Glutamatergic neuron (in vitro differentiated cells): ENCODE measurements around the gene MTSS2. TPM values are rescaled to one million over a fixed set of nuclear protein-coding genes. Genes with fewer than 3 reads are reported as not detected.
A peak's percentile ranks its signal among the peaks of the same experiment; 100 is the strongest.

ENCODE experiments used
- DNase-seq: peaks from one replicate; pipeline ENCODE4 v3.0.0; 2022
- H3K27ac Mint-ChIP-seq: one replicate; pipeline ENCODE4 v1.8.0; 2020; ENCODE audit warnings: mild to moderate bottlenecking, mixed read lengths, inconsistent platforms; ENCODE audit not compliant: unreplicated experiment
- H3K27me3 Mint-ChIP-seq: one replicate; pipeline ENCODE4 v1.8.0; 2020; ENCODE audit warnings: mild to moderate bottlenecking, moderate library complexity, mixed read lengths, inconsistent platforms; ENCODE audit not compliant: unreplicated experiment
- H3K36me3 Mint-ChIP-seq: one replicate; pipeline ENCODE4 v1.8.0; 2020; ENCODE audit warnings: mild to moderate bottlenecking, mixed read lengths, inconsistent platforms; ENCODE audit not compliant: unreplicated experiment
- H3K4me1 Mint-ChIP-seq: one replicate; pipeline ENCODE4 v1.8.0; 2020; ENCODE audit warnings: mild to moderate bottlenecking, low read depth, mixed read lengths, inconsistent platforms; ENCODE audit not compliant: unreplicated experiment
- H3K4me3 Mint-ChIP-seq: one replicate; pipeline ENCODE4 v1.8.0; 2020; ENCODE audit warnings: mild to moderate bottlenecking, mixed read lengths, inconsistent platforms; ENCODE audit not compliant: unreplicated experiment
- H3K9me3 Mint-ChIP-seq: one replicate; pipeline ENCODE4 v1.8.0; 2020; ENCODE audit warnings: mild to moderate bottlenecking, moderate library complexity, mixed read lengths, inconsistent platforms; ENCODE audit not compliant: unreplicated experiment
- total RNA-seq: library from RNA; stranded (reverse); fragmentation: NEBNext Ultra II Directional; extraction: Animal tissue kit (Norgen Biotek cat#: 25700); gene quantifications from one replicate; pipeline ENCODE4 v1.2.1, GENCODE V29; 2021; ENCODE audit not compliant: unreplicated experiment
- TF ChIP-seq, protein P1 (sequence below): fragments of 200-600 bp; sonication (generic); IDR thresholded peaks from one replicate; pipeline ENCODE4 v1.5.0; 2021; ENCODE audit not compliant: partially characterized antibody, unreplicated experiment

The MTSS2 gene
- total RNA-seq, 1 donor from 2014 or later: 36.2 TPM

DNA sequence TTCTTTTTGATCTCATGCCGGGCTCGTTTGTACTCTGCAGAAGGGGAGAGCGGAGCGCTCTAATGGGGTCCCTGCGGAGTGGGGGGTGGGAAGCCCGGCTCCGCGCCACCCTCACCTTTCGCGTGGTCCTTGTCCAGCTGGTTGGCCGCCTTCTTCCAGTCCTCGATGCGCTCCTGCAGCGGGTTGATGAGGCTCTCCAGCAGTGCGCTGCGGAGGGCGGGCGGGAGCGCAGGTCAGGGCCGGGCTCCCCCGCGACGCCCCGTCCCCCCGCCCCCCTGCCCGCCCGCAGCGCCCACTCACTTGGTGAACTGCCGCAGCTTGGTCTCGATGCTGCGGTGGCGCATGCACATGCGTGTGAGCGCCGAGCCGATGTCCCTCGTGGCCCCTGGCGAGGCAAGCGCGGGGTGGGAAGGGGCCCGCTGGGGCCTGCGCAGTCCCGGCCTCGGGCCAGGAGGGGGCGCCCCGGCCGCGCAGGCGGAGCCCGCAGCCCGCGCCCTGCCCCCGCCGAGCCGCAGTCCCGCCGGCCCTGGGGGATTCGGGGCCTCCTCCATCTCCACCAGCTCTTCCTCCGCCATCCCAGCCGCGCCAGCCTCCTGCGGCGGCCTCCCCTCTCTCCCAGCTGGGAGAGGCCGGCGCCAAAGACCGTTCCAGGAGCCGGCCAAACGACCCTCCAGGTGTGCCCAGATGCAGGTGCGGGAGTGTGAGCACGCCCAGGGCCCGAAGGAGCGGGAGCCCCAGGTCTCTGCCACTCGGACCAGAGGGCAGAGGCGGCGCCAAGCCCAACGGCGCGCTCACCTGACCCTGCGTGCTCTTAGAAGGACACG is 6.0 kb downstream of the MTSS2 start:
- H3K4me1 Mint-ChIP-seq: no peaks in the 10 kb centered on the region
- peak; percentile 82 for DNase-seq
- no peak overlapping the region for H3K4me3 Mint-ChIP-seq
- peaks cover 4% of the 10 kb centered on the region for H3K27me3 Mint-ChIP-seq
- H3K27ac Mint-ChIP-seq: no peak overlapping the region
- no peaks in the 10 kb centered on the region for H3K36me3 Mint-ChIP-seq
- TF ChIP-seq, protein P1, sequence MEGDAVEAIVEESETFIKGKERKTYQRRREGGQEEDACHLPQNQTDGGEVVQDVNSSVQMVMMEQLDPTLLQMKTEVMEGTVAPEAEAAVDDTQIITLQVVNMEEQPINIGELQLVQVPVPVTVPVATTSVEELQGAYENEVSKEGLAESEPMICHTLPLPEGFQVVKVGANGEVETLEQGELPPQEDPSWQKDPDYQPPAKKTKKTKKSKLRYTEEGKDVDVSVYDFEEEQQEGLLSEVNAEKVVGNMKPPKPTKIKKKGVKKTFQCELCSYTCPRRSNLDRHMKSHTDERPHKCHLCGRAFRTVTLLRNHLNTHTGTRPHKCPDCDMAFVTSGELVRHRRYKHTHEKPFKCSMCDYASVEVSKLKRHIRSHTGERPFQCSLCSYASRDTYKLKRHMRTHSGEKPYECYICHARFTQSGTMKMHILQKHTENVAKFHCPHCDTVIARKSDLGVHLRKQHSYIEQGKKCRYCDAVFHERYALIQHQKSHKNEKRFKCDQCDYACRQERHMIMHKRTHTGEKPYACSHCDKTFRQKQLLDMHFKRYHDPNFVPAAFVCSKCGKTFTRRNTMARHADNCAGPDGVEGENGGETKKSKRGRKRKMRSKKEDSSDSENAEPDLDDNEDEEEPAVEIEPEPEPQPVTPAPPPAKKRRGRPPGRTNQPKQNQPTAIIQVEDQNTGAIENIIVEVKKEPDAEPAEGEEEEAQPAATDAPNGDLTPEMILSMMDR: peak; percentile 70
- H3K9me3 Mint-ChIP-seq: peaks cover 3% of the 10 kb centered on the region

DNA sequence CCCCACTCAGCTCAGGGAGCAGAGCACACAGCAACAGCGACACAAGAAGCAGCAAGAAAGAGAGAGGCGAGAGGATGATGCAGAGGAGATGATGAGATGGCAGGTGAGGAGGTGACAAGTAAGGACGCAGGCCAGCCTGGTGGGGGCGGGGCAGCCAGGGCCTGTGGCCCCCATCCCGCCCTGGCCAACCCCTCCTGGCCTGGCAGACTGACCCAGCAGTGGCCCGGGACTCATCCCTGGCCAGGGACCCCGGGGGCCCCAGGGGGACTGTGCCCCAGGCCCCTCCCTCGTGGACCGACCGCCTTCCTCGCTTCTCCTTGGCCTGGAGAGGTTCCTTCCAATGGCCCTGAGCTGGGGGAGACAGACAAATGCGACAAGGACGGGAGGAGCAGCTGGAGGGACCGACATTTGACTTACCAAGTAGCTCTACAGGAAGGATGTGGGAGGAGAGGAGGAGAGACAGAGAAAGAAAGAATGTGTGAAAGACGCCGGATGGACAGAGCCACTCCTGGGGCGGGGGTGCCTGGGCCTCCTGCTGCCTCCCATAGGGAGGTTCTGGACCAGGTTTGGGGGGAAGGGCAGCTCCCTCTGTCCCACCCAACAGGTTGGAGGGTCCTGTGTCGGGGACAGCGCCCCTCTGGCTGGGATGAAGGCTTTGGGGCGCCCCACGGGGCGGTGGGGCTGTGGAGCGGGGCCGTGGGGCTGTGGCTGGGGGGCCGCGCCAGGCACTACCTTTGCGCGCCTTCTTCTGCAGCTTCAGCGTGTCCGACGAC is 6.8 kb downstream of the MTSS2 start:
- Mint-ChIP-seq H3K9me3 (peaks cover 3% of the 10 kb centered on the region), H3K36me3 (no peaks in the 10 kb centered on the region), H3K27me3 (peaks cover 4% of the 10 kb centered on the region), H3K27ac (no peak overlapping the region), H3K4me3 (no peak overlapping the region), H3K4me1 (no peaks in the 10 kb centered on the region)
- DNase-seq: peak; percentile 15
- TF ChIP-seq, protein P1: no peak

DNA sequence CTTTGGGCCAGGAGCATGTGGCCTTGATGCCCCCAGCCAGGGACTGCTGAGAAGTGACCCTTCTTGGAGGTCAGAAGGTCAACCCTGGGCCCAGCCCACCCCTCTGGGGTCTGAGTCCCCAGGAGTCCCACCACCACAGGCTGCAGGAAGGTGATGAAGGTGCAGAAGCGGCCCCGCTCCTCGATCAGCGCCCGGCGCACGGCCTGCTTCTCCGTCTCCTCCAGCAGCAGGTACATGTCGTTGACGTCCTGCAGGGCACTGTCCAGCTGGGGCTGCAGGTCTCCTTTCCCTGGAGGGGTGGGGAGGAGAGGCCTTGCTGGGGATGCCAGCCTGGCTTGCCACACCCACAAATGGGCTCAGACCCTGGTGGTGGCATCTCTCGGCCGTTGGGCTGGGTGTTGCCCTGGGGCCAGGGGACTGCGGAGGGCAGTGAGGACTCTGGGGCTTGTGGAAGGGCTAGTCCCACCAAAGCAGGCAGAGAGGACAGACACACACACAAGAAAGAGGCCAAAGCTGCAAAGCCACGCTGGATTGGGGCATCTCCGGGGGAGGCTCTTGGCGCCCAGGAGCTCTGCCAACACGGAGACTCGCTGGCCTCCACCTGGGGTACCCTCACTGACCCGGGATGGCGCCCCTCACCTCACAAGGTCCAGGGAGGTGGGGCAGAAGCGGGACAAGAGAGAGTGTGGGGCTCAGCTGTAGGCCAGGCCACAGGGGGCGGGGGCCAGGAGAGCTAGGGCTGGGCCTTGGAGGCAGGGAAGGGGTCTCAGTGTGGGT is 7.5 kb downstream of the MTSS2 start:
- no peak overlapping the region for H3K4me3 Mint-ChIP-seq
- H3K4me1 Mint-ChIP-seq: no peaks in the 10 kb centered on the region
- H3K9me3 Mint-ChIP-seq: no peaks in the 10 kb centered on the region
- H3K27ac Mint-ChIP-seq: no peak overlapping the region
- no peaks in the 10 kb centered on the region for H3K36me3 Mint-ChIP-seq
- TF ChIP-seq, protein P1: no peak
- peaks cover 4% of the 10 kb centered on the region for H3K27me3 Mint-ChIP-seq
- DNase-seq: no peak

DNA sequence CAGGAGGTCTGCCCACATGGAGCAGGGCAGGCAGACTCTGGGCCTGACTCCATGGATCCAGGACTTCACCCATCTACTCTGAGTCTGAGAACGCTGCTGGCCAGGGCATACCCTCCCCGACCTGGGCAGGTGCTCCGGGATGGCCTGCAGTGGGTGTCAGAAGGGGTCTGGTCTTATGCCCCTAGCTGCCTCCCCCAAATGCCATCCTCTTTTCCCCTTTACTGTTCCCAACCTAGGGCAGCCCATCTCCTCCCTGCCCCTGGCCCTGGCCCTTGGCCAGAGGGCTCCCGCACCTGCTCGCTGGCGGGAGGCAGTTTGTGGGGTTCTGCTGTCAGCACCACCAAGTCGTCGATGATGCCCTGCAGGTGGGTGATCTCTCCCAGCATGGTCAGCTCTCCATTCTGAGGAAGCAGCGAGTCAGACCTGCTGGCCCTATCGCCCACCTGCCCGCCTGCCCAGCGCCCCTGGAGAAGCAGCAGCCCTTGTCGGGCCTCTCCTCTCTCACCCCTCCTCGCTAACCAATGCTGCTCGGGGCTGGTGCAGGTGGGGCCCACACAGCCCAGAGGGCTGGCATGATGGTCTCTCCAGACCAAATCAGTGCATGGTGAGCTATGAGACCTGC is 8.2 kb downstream of the MTSS2 start:
- Mint-ChIP-seq H3K4me3 (no peak overlapping the region), H3K4me1 (no peaks in the 10 kb centered on the region), H3K9me3 (no peaks in the 10 kb centered on the region), H3K27ac (no peak overlapping the region), H3K27me3 (peaks cover 4% of the 10 kb centered on the region), H3K36me3 (no peaks in the 10 kb centered on the region)
- DNase-seq: peak; percentile 15
- TF ChIP-seq, protein P1: no peak
